GM18519 (cell line): ENCODE measurements around the gene ZNF382.
"Not testable (repeated sequence)": the region's sequence is repeated elsewhere in the genome, so short reads cannot be mapped to it uniquely, and the experiment has no call there.

Experiments
- ATAC-seq: cut with Tn5 transposase; IDR thresholded peaks from one replicate; pipeline ENCODE4 v1.9.1; 2021; ENCODE audit warnings: mild to moderate bottlenecking, moderate library complexity; ENCODE audit not compliant: unreplicated experiment, low FRiP score

The ZNF382 gene

GRCh38 chr19:36605101-36605876 is at the start of gene ZNF382:
TSS of gene ZNF382 (plus strand) at chr19:36605313. CDS start at chr19:36609915, 4,602 bp downstream.
- peak; percentile 27 for ATAC-seq

GRCh38 chr19:36564391-36564790 is 40.7 kb upstream of the ZNF382 start:
- ATAC-seq = no peak

GRCh38 chr19:36572593-36573019 is 32.5 kb upstream of the ZNF382 start:
- ATAC-seq = no peak

- peak; percentile 82 for ATAC-seq
Measured at GRCh38 chr19:36573020-36573894, 31.9 kb upstream of the ZNF382 start, which contains the start of gene ZNF529. TSS of gene ZNF529 (minus strand) at chr19:36573292. CDS start at chr19:36572346, 946 bp downstream.

GRCh38 chr19:36573895-36574720 is 31.0 kb upstream of the ZNF382 start:
- ATAC-seq = no peak

- ATAC-seq = no peak
Measured at GRCh38 chr19:36574741-36575140, 30.4 kb upstream of the ZNF382 start.

- no peak for ATAC-seq
Measured at GRCh38 chr19:36577271-36577996, 27.7 kb upstream of the ZNF382 start.

GRCh38 chr19:36579255-36579654 is 25.9 kb upstream of the ZNF382 start:
- no peak for ATAC-seq

- ATAC-seq = not testable (repeated sequence)
Measured at GRCh38 chr19:36602681-36603080, 2.4 kb upstream of the ZNF382 start.

GRCh38 chr19:36604656-36605100 is 435 bp upstream of the ZNF382 start:
- peak; percentile 45 for ATAC-seq

GRCh38 chr19:36605877-36606478 is 865 bp downstream of the ZNF382 start:
- no peak for ATAC-seq

GRCh38 chr19:36627057-36627456 is 21.9 kb downstream of the ZNF382 start:
- no peak for ATAC-seq

- ATAC-seq = no peak
Measured at GRCh38 chr19:36635342-36635741, 30.2 kb downstream of the ZNF382 start.

GRCh38 chr19:36638862-36639510 is 33.9 kb downstream of the ZNF382 start:
- ATAC-seq = no peak

GRCh38 chr19:36646746-36647145 is 41.6 kb downstream of the ZNF382 start:
- no peak for ATAC-seq

- ATAC-seq = no peak
Measured at GRCh38 chr19:36652958-36653357, 47.8 kb downstream of the ZNF382 start.

GRCh38 chr19:36665832-36666231 is 60.7 kb downstream of the ZNF382 start:
- ATAC-seq = no peak

GRCh38 chr19:36668646-36669045 is 63.5 kb downstream of the ZNF382 start:
- ATAC-seq = no peak

- no peak for ATAC-seq
Measured at GRCh38 chr19:36672368-36672767, 67.3 kb downstream of the ZNF382 start.
